ENCODE results near the gene LAMTOR4.

DNA sequence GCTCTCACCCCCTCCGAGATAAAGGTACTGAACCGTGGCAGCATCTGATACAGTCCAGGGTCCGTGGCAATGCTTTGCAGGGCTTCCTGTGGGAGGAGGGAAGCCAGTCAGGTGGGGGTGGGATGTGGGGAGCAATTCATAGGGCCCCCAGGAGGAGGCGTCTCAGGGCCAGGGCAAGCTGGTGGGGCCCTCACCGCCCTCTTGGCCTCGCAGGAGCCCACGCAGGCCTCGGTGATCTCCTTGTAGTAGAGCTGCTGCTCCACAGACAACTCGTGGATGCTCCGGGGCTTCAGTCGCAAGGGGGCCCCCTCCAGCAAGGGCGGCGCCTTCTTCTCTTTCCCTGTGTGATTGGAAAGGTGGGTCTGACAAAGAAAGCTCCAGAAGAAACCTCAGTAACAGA lies 36.8 kb upstream of the LAMTOR4 start:
- TF ChIP-seq CTCF (IDR thresholded peaks at IDR 0.05; ENCODE audit: insufficient read depth, low read depth, low read length) (no peak), EZH2 (IDR thresholded peaks at IDR 0.05; ENCODE audit: insufficient read depth, low read length) (no peak)
